NB4 (cell line): ENCODE results near the gene DIP2C.

ENCODE experiments used
- DNase-seq: peaks from one replicate; pipeline ENCODE4 v3.0.0; 2010; ENCODE audit warnings: low read depth
- H3K4me3 ChIP-seq: one replicate; pipeline ENCODE4 v1.5.1; 2011; ENCODE audit warnings: mild to moderate bottlenecking, low read depth, low read length, moderate library complexity
- CTCF ChIP-seq: IDR thresholded peaks from one replicate; pipeline ENCODE4 v1.5.1; 2012; ENCODE audit warnings: low read depth, low read length
- MAX ChIP-seq: IDR thresholded peaks from 2 replicates; pipeline ENCODE4 v1.6.1; 2011; ENCODE audit warnings: low read depth, low read length
- MYC ChIP-seq: IDR thresholded peaks from 2 replicates; pipeline ENCODE4 v1.6.1; 2011; ENCODE audit warnings: low read depth, low read length
- POLR2A ChIP-seq: IDR thresholded peaks from 2 replicates; pipeline ENCODE4 v1.6.1; 2011; ENCODE audit warnings: mild to moderate bottlenecking; ENCODE audit not compliant: insufficient read length; ENCODE audit errors: extremely low read depth

The DIP2C gene

GRCh38 chr10:517872-518475 is 171.5 kb downstream of the DIP2C start:
- H3K4me3 ChIP-seq = no peak overlapping the region
- no peak for DNase-seq
- TF ChIP-seq MAX = no peak
- TF ChIP-seq POLR2A = no peak
- TF ChIP-seq MYC = no peak
- TF ChIP-seq CTCF = no peak

- no peak for TF ChIP-seq POLR2A
- no peak for TF ChIP-seq CTCF
- TF ChIP-seq MAX = no peak
- no peak for TF ChIP-seq MYC
- no peak overlapping the region for H3K4me3 ChIP-seq
- DNase-seq = no peak
These were observed 172.1 kb downstream of the DIP2C start for GRCh38 chr10:517241-517830.

- TF ChIP-seq MYC = no peak
- TF ChIP-seq CTCF = no peak
- TF ChIP-seq POLR2A = no peak
- TF ChIP-seq MAX = no peak
- no peak overlapping the region for H3K4me3 ChIP-seq
- no peak for DNase-seq
These were observed 172.7 kb downstream of the DIP2C start for GRCh38 chr10:516764-517163.

- H3K4me3 ChIP-seq = no peak overlapping the region
- DNase-seq = no peak
- no peak for TF ChIP-seq MYC
- no peak for TF ChIP-seq CTCF
- no peak for TF ChIP-seq MAX
- TF ChIP-seq POLR2A = no peak
These were observed 173.8 kb downstream of the DIP2C start for GRCh38 chr10:515674-516073.

GRCh38 chr10:514137-514671 is 175.3 kb downstream of the DIP2C start:
- H3K4me3 ChIP-seq = no peak overlapping the region

More at GRCh38 chr10:514137-514671, 175.3 kb downstream of the DIP2C start:
- TF ChIP-seq POLR2A (no peak), MYC (no peak), MAX (no peak), CTCF (no peak)
- no peak for DNase-seq
